HCT116 (cell line): ENCODE data around the gene EIF1AD. TPM values are rescaled to one million over a fixed set of nuclear protein-coding genes. Genes with fewer than 3 reads are reported as not detected.

ENCODE experiments used
- ATAC-seq: fragments of 200-7000 bp; cut with Tn5 transposase; 2 replicates; pipeline ENCODE4 v1.9.1; 2020; ENCODE audit warnings: mild to moderate bottlenecking, moderate library complexity
- BruUV-seq: library from RNA; stranded (reverse); fragments of 400-500 nt; replicated peaks from 2 replicates; lab custom pipeline; 2021; lab: Mats Ljungman, UMichigan
- CTCF ChIA-PET: fragments of 300-600 bp; sonication (Branson Sonifier 250); formaldehyde crosslinking; loops from one replicate; lab custom pipeline; 2021; ENCODE audit warnings: antibody characterized with exemption; lab: Charles Lee
- POLR2A ChIA-PET: fragments of 300-600, 350-600 bp; sonication (Branson Sonifier 250); formaldehyde crosslinking; loops from one replicate; lab custom pipeline; 2021; ENCODE audit warnings: antibody characterized with exemption; lab: Charles Lee
- RAD21 ChIA-PET, 2 experiments: fragments of 300-600 bp; sonication (Branson Sonifier 250); formaldehyde crosslinking; loops; one replicate each; lab custom pipeline; 2023; ENCODE audit warnings: low total read pairs in 2 of 2; ENCODE audit not compliant: uncharacterized antibody in 2 of 2, unreplicated experiment in 2 of 2, low non-redundant PET in 1 of 2; lab: Charles Lee
- DNase-seq: peaks from one replicate; pipeline ENCODE4 v3.0.0-alpha.2; 2010; ENCODE audit warnings: low read depth, low spot score
- H2AFZ ChIP-seq: fragments of 200-600 bp; shearing (Covaris generic), sonication (generic); 2 replicates; pipeline ENCODE4 v1.6.1; 2017; ENCODE audit warnings: low read depth, mixed run types, mixed read lengths, antibody characterized with exemption, low read length; ENCODE audit not compliant: poor library complexity, severe bottlenecking
- H3K27ac ChIP-seq: 2 replicates; pipeline ENCODE4 v1.5.1; 2012; ENCODE audit warnings: low read depth, low read length
- H3K27me3 ChIP-seq: fragments of 200-600 bp; sonication (generic); 2 replicates; pipeline ENCODE4 v1.6.1; 2016; ENCODE audit warnings: mixed run types, low read length, mixed read lengths; ENCODE audit not compliant: insufficient read depth
- H3K36me3 ChIP-seq, 2 experiments: fragments of 200-500 bp in 1 of 2; fragments of 200-600 bp in 1 of 2; sonication (Bioruptor generic) in 1 of 2; sonication (generic) in 1 of 2; 2 replicates each; pipeline versions ENCODE4 v1.5.1 to v1.6.1; 2014 to 2016; ENCODE audit warnings: low read length in 2 of 2, inconsistent platforms in 1 of 2, mixed read lengths in 1 of 2, mixed run types in 1 of 2; ENCODE audit not compliant: insufficient read depth in 2 of 2, control insufficient read depth in 1 of 2
- H3K4me1 ChIP-seq, 2 experiments: fragments of 200-600 bp in 1 of 2; sonication (generic) in 1 of 2; 2 replicates each; pipeline versions ENCODE4 v1.5.1 to v1.6.1; 2012 to 2017; ENCODE audit warnings: low read length in 2 of 2, inconsistent platforms in 1 of 2, mild to moderate bottlenecking in 1 of 2, mixed read lengths in 1 of 2, mixed run types in 1 of 2, moderate library complexity in 1 of 2; ENCODE audit not compliant: insufficient read depth in 2 of 2, control insufficient read depth in 1 of 2
- H3K4me2 ChIP-seq: fragments of 200-600 bp; sonication (generic); 2 replicates; pipeline ENCODE4 v1.6.1; 2017; ENCODE audit warnings: mixed run types, low read length, mixed read lengths
- H3K4me3 ChIP-seq, 2 experiments: fragments of 200-600 bp in 1 of 2; sonication (generic) in 1 of 2; replicated peaks in 1 of 2; 2 replicates each; pipeline ENCODE4 v1.5.1; 2011 to 2016; ENCODE audit warnings: low read length in 2 of 2, control low read depth in 1 of 2, low read depth in 1 of 2, mild to moderate bottlenecking in 1 of 2, mixed read lengths in 1 of 2, mixed run types in 1 of 2
- H3K79me2 ChIP-seq: fragments of 200-600 bp; sonication (generic); 2 replicates; pipeline ENCODE4 v1.6.1; 2017; ENCODE audit warnings: mild to moderate bottlenecking, mixed run types, low read length, moderate library complexity, mixed read lengths; ENCODE audit not compliant: insufficient read depth
- H3K9ac ChIP-seq: fragments of 200-600 bp; sonication (generic); 2 replicates; pipeline ENCODE4 v1.6.1; 2016; ENCODE audit warnings: low read length, mixed read lengths
- H3K9me2 ChIP-seq: fragments of 200-600 bp; sonication (generic), shearing (Covaris generic); 2 replicates; pipeline ENCODE4 v1.6.1; 2017; ENCODE audit warnings: mixed run types, mild to moderate bottlenecking, moderate library complexity; ENCODE audit not compliant: insufficient read depth
- H3K9me3 ChIP-seq, 2 experiments: fragments of 200-500 bp in 1 of 2; fragments of 200-600 bp in 1 of 2; sonication (Bioruptor generic) in 1 of 2; sonication (generic) in 1 of 2; 2 replicates each; pipeline ENCODE4 v1.6.1; 2014 to 2017; ENCODE audit warnings: low read length in 2 of 2, mixed read lengths in 2 of 2, inconsistent platforms in 1 of 2, low read depth in 1 of 2, mild to moderate bottlenecking in 1 of 2, mixed run types in 1 of 2, moderate library complexity in 1 of 2; ENCODE audit not compliant: control insufficient read depth in 1 of 2, insufficient read depth in 1 of 2
- H4K20me1 ChIP-seq: fragments of 200-600 bp; sonication (generic), shearing (Covaris generic); 2 replicates; pipeline ENCODE4 v1.6.1; 2017; ENCODE audit warnings: mixed run types, mild to moderate bottlenecking, moderate library complexity; ENCODE audit not compliant: insufficient read depth
- ATF3 ChIP-seq: IDR thresholded peaks from 2 replicates; pipeline ENCODE4 v1.6.1; 2012
- CEBPB ChIP-seq: IDR thresholded peaks from 2 replicates; pipeline ENCODE4 v1.6.1; 2012; ENCODE audit warnings: low read depth
- EGR1 ChIP-seq: IDR thresholded peaks from 2 replicates; pipeline ENCODE4 v1.6.1; 2012; ENCODE audit warnings: low read depth
- EZH2 ChIP-seq: fragments of 200-600 bp; sonication (generic); IDR thresholded peaks from 2 replicates; pipeline ENCODE4 v1.6.1; 2017; ENCODE audit warnings: antibody characterized with exemption, mixed run types
- FOSL1 ChIP-seq: IDR thresholded peaks from 2 replicates; pipeline ENCODE4 v1.6.1; 2012; ENCODE audit warnings: low read depth
- MAX ChIP-seq: IDR thresholded peaks from 2 replicates; pipeline ENCODE4 v1.6.1; 2012
- POLR2AphosphoS5 ChIP-seq: IDR thresholded peaks from 2 replicates; pipeline ENCODE4 v1.6.1; 2011; ENCODE audit warnings: mild to moderate bottlenecking, low read depth, low read length, moderate library complexity
- SIN3A ChIP-seq: IDR thresholded peaks from 2 replicates; pipeline ENCODE4 v1.6.1; 2012; ENCODE audit warnings: low read depth
- SP1 ChIP-seq: IDR thresholded peaks from 2 replicates; pipeline ENCODE4 v1.6.1; 2012; ENCODE audit warnings: low read depth
- SRF ChIP-seq: IDR thresholded peaks from 2 replicates; pipeline ENCODE4 v1.6.1; 2012; ENCODE audit warnings: low read depth
- TCF7L2 ChIP-seq: IDR thresholded peaks from 2 replicates; pipeline ENCODE4 v1.7.0; 2011; ENCODE audit warnings: borderline replicate concordance, inconsistent platforms; ENCODE audit not compliant: insufficient read depth, insufficient read length; ENCODE audit errors: extremely low read depth
- ZFX ChIP-seq: fragments of 450-650 bp; IDR thresholded peaks from 2 replicates; pipeline ENCODE4 v1.6.1; 2017
- intact Hi-C: fragments of 100-400 bp; cut with micrococcal nuclease; formaldehyde crosslinking; loops from 2 replicates; pipeline ENCODE4 v1.10.0; 2022
- total RNA-seq: library from RNA; stranded (reverse); gene quantifications from one replicate; pipeline ENCODE4 v1.2.1, GENCODE V29; 2021; ENCODE audit not compliant: unreplicated experiment
- TF ChIP-seq, protein P1 (sequence below): IDR thresholded peaks from 2 replicates; pipeline ENCODE4 v1.6.1; 2011; ENCODE audit warnings: mild to moderate bottlenecking, low read length, moderate library complexity; ENCODE audit not compliant: insufficient replicate concordance; ENCODE audit errors: extremely low read depth

The EIF1AD gene
- total RNA-seq, 1 experiment from 2014 or later = 45.5 TPM

- no peaks in the 10 kb centered on the region for H3K9me3 ChIP-seq
- no peaks in the 10 kb centered on the region for H3K4me1 ChIP-seq
- H3K27ac ChIP-seq = no peak overlapping the region
- TF ChIP-seq FOSL1 (no peak), ATF3 (no peak), MAX (no peak), SP1 (no peak), POLR2AphosphoS5 (no peak), TCF7L2 (no peak), EGR1 (no peak), ZFX (no peak), SIN3A (no peak), EZH2 (no peak), CEBPB (no peak), SRF (no peak)
- TF ChIP-seq, protein P1, sequence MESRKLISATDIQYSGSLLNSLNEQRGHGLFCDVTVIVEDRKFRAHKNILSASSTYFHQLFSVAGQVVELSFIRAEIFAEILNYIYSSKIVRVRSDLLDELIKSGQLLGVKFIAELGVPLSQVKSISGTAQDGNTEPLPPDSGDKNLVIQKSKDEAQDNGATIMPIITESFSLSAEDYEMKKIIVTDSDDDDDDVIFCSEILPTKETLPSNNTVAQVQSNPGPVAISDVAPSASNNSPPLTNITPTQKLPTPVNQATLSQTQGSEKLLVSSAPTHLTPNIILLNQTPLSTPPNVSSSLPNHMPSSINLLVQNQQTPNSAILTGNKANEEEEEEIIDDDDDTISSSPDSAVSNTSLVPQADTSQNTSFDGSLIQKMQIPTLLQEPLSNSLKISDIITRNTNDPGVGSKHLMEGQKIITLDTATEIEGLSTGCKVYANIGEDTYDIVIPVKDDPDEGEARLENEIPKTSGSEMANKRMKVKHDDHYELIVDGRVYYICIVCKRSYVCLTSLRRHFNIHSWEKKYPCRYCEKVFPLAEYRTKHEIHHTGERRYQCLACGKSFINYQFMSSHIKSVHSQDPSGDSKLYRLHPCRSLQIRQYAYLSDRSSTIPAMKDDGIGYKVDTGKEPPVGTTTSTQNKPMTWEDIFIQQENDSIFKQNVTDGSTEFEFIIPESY = no peak
- no TSS peak for BruUV-seq
- RAD21 ChIA-PET = no interaction called here
- CTCF ChIA-PET = interaction anchor here (1.3 kb wide), 1 partner anchor 10 kb away, joined by 3 read pairs; no protein-coding TSS in a partner anchor
- H3K9ac ChIP-seq = no peak overlapping the region
- intact Hi-C loops = no loop called here
- H3K4me3 ChIP-seq = no peak overlapping the region
- H2AFZ ChIP-seq = no peak overlapping the region
- no peaks in the 10 kb centered on the region for H3K27me3 ChIP-seq
- H3K4me2 ChIP-seq = no peak overlapping the region
- H4K20me1 ChIP-seq = no peaks in the 10 kb centered on the region
- DNase-seq (no peak), ATAC-seq (no peak)
- no peaks in the 10 kb centered on the region for H3K9me2 ChIP-seq
- H3K79me2 ChIP-seq = no peaks in the 10 kb centered on the region
- POLR2A ChIA-PET = no interaction called here
- peaks cover 2 to 4% of the 10 kb centered on the region in 2 experiments; a peak in 2 of 4 replicates for H3K36me3 ChIP-seq
Measured at GRCh38 chr11:65978391-65979238, 23.3 kb downstream of the EIF1AD start.
